NCI-H146 (cell line): ENCODE data around the gene CCNA2.

ENCODE experiments used
- DNase-seq: peaks from one replicate; lab custom pipeline; 2025; lab: John Stamatoyannopoulos, UW

CCNA2 gene

DNA sequence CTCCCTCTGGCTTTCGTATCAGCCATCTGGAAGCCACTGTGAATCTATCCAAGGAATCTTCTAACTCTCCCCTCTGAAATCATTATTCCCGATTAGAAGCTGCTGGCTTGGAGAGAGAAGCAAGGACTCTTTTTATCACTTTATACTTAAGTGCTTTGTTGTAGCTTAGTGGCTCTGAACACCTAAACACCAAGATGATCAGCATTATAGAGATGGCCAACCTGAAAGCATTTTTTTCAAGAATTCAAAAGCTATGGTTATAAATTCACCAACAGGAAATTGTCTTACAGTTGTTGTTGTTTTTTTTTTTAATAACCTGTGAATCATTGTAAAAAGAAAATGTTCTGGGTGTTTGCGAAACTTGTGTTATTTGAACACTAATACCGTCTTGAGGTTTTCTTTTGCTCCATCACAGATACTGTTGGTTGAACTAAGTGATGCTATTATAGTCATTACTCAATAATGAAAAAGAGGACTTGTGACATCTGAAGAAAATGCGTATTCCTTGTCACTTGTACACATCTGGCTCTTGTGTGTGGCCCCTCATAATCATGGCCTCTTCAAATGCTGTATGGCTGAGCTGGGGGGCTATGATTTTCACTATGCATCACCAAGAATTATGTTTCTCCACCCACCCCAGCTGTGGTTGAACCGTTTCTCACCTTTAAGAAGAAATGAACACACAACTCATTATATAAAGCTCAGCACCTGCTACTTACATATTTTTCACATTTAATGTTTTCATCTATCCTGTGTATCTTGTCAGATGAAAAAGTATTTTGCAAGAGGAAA is 46.9 kb downstream of the CCNA2 start:
- DNase-seq, result no peak

DNA sequence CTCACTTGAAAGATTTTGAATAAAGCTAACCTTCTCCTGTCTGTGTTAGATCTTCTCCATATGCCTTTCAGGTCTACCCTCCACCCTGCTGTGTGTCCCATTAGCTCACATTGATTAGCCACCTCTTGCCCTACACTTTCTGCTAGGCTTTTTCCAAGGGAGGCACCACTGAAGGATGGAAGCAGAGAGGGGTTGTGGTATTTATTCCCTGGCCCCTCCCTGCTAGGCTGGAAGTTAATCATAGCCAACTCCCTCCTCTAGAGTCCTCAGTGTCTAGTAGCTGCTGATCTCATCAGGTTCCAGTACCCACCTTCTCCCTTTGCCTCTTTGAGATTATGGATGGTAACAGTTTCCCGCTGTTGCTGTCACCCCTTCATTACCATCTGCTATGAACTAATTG is 49.8 kb downstream of the CCNA2 start:
- DNase-seq, result no peak

- no peak for DNase-seq
These were observed 51.8 kb downstream of the CCNA2 start for GRCh38 chr4:121771869-121772268.

DNA sequence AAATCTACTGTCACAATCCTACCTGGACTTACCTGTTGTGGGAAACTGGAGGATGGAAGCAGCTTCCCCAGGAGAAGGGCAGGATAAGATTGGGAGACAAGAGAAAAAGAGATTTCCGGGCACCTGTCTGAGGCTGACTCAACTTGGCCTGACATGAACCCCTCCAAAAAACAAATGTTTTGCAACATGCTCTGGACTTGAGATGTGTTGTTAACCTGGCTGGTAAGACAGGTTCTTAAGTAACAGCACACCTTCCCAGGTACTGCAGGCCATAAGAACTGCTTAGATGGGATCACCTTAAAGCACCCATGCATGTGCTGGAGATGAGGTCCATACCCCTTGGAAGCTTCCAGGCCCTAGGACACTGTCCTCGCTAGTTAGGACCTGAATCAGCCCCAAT is 54.3 kb downstream of the CCNA2 start:
- DNase-seq, result no peak

GRCh38 chr4:121767166-121767565 is 56.5 kb downstream of the CCNA2 start:
- no peak for DNase-seq
